ENCODE data around the gene CCNG1. TPM values are rescaled to one million over a fixed set of nuclear protein-coding genes. Genes with fewer than 3 reads are reported as not detected.
A peak's percentile ranks its signal among the peaks of the same experiment; 100 is the strongest.

CCNG1 gene
- total and polyA plus RNA-seq, 7 experiments from 2014 or later: 86.0 to 154 (median 143) TPM

GRCh38 chr5:163402007-163402406 is 35.4 kb upstream of the CCNG1 start:
- ATAC-seq: no peak
- Histone ChIP-seq H3K36me3 (ENCODE audit: control insufficient read depth in 2 of 3, insufficient read depth in 3 of 3, low read length in 3 of 3) (no peaks in the 10 kb centered on the region), H3K4me1 (ENCODE audit: control insufficient read depth in 2 of 2, insufficient read depth in 2 of 2, low read length in 2 of 2) (no peaks in the 10 kb centered on the region), H3K9me3 (ENCODE audit: control insufficient read depth in 2 of 3, low read length in 3 of 3) (no peaks in the 10 kb centered on the region), H3K27ac (ENCODE audit: low read depth, low read length) (no peak overlapping the region), H3K27me3 (ENCODE audit: control insufficient read depth in 2 of 2, insufficient read depth in 2 of 2, low read length in 2 of 2) (no peaks in the 10 kb centered on the region), H3K4me3 (ENCODE audit: low read length) (no peak overlapping the region)
- no peak for DNase-seq
- H3K27ac Mint-ChIP-seq: no peak overlapping the region
- peaks cover 0 to 2% (median 0%) of the 10 kb centered on the region in 7 donors for H3K4me1 Mint-ChIP-seq
- no peaks in the 10 kb centered on the region for H3K9me3 Mint-ChIP-seq
- CTCF ChIA-PET: no interaction called here
- POLR2A ChIA-PET: no interaction called here
- no peak overlapping the region for H3K4me3 Mint-ChIP-seq
- no peaks in the 10 kb centered on the region for H3K36me3 Mint-ChIP-seq
- intact Hi-C loops (cut with micrococcal nuclease): no loop called here
- H3K27me3 Mint-ChIP-seq: peaks cover 0 to 29% (median 6%) of the 10 kb centered on the region in 5 donors

GRCh38 chr5:163404364-163405173 is 32.8 kb upstream of the CCNG1 start:
- CTCF ChIA-PET: interaction anchor here (1.2 kb wide), 1 partner anchor 18 kb away, joined by 3 read pairs; no protein-coding TSS in a partner anchor
- Histone ChIP-seq H3K36me3 (ENCODE audit: control insufficient read depth in 2 of 3, insufficient read depth in 3 of 3, low read length in 3 of 3) (no peaks in the 10 kb centered on the region), H3K9me3 (ENCODE audit: control insufficient read depth in 2 of 3, low read length in 3 of 3) (no peaks in the 10 kb centered on the region), H3K4me1 (ENCODE audit: control insufficient read depth in 2 of 2, insufficient read depth in 2 of 2, low read length in 2 of 2) (no peaks in the 10 kb centered on the region), H3K4me3 (ENCODE audit: low read length) (no peak overlapping the region), H3K27me3 (ENCODE audit: control insufficient read depth in 2 of 2, insufficient read depth in 2 of 2, low read length in 2 of 2) (no peaks in the 10 kb centered on the region), H3K27ac (ENCODE audit: low read depth, low read length) (no peak overlapping the region)
- H3K27me3 Mint-ChIP-seq: peaks cover 0 to 12% (median 3%) of the 10 kb centered on the region in 5 donors
- intact Hi-C loops (cut with micrococcal nuclease): no loop called here
- no peak overlapping the region for H3K27ac Mint-ChIP-seq
- H3K9me3 Mint-ChIP-seq: no peaks in the 10 kb centered on the region
- peaks cover 0 to 8% (median 5%) of the 10 kb centered on the region in 7 donors for H3K4me1 Mint-ChIP-seq
- ATAC-seq: no peak
- DNase-seq: no peak
- no peak overlapping the region for H3K4me3 Mint-ChIP-seq
- no peaks in the 10 kb centered on the region for H3K36me3 Mint-ChIP-seq
- POLR2A ChIA-PET: no interaction called here

- Histone ChIP-seq H3K36me3 (ENCODE audit: control insufficient read depth in 2 of 3, insufficient read depth in 3 of 3, low read length in 3 of 3) (no peaks in the 10 kb centered on the region), H3K9me3 (ENCODE audit: control insufficient read depth in 2 of 3, low read length in 3 of 3) (no peaks in the 10 kb centered on the region), H3K27me3 (ENCODE audit: control insufficient read depth in 2 of 2, insufficient read depth in 2 of 2, low read length in 2 of 2) (no peaks in the 10 kb centered on the region), H3K4me1 (ENCODE audit: control insufficient read depth in 2 of 2, insufficient read depth in 2 of 2, low read length in 2 of 2) (no peaks in the 10 kb centered on the region), H3K27ac (ENCODE audit: low read depth, low read length) (no peak overlapping the region), H3K4me3 (ENCODE audit: low read length) (no peak overlapping the region)
- Mint-ChIP-seq H3K27ac (no peak overlapping the region), H3K36me3 (no peaks in the 10 kb centered on the region), H3K9me3 (no peaks in the 10 kb centered on the region), H3K4me3 (no peak overlapping the region), H3K27me3 (peaks cover 0 to 9% (median 1%) of the 10 kb centered on the region in 5 donors), H3K4me1 (peaks cover 0 to 8% (median 5%) of the 10 kb centered on the region in 7 donors)
- DNase-seq (no peak), ATAC-seq (no peak)
- CTCF ChIA-PET: no interaction called here
- intact Hi-C loops (cut with micrococcal nuclease): no loop called here
- POLR2A ChIA-PET: no interaction called here
Observed at GRCh38 chr5:163407034-163407655, 30.2 kb upstream of the CCNG1 start.

GRCh38 chr5:163408311-163408923 is 29.0 kb upstream of the CCNG1 start:
- peaks cover 0 to 8% (median 5%) of the 10 kb centered on the region in 7 donors for H3K4me1 Mint-ChIP-seq
- Histone ChIP-seq H3K4me3 (ENCODE audit: low read length) (no peak overlapping the region), H3K27me3 (ENCODE audit: control insufficient read depth in 2 of 2, insufficient read depth in 2 of 2, low read length in 2 of 2) (no peaks in the 10 kb centered on the region), H3K36me3 (ENCODE audit: control insufficient read depth in 2 of 3, insufficient read depth in 3 of 3, low read length in 3 of 3) (no peaks in the 10 kb centered on the region), H3K27ac (ENCODE audit: low read depth, low read length) (no peak overlapping the region), H3K9me3 (ENCODE audit: control insufficient read depth in 2 of 3, low read length in 3 of 3) (no peaks in the 10 kb centered on the region), H3K4me1 (ENCODE audit: control insufficient read depth in 2 of 2, insufficient read depth in 2 of 2, low read length in 2 of 2) (no peaks in the 10 kb centered on the region)
- H3K9me3 Mint-ChIP-seq: no peaks in the 10 kb centered on the region
- ATAC-seq (peak; percentile 91), DNase-seq (peak; percentile 35 to 65 (median 54))
- no peaks in the 10 kb centered on the region for H3K36me3 Mint-ChIP-seq
- ChIA-PET POLR2A (no interaction called here), CTCF (interaction anchor here (0.6 to 1.5 kb wide), 8 partner anchors 8 to 99 kb away, joined by 3 to 5 read pairs (median 4); partner anchors contain the start of gene NUDCD2)
- peak overlapping the region in 7 of 10 donors; percentile 10 to 62 (median 49) for H3K4me3 Mint-ChIP-seq
- H3K27ac Mint-ChIP-seq: no peak overlapping the region
- intact Hi-C loops (cut with micrococcal nuclease): loop anchor here (1.0 to 2.0 kb wide), 3 partner anchors 29 to 104 kb away; partner anchors contain the start of gene CCNG1 (in 1 of the 2)
- peaks cover 2 to 10% (median 6%) of the 10 kb centered on the region in 5 donors for H3K27me3 Mint-ChIP-seq

GRCh38 chr5:163409384-163409783 is 28.0 kb upstream of the CCNG1 start:
- H3K4me3 Mint-ChIP-seq: no peak overlapping the region
- no peaks in the 10 kb centered on the region for H3K9me3 Mint-ChIP-seq
- ATAC-seq (no peak), DNase-seq (no peak)
- Histone ChIP-seq H3K4me1 (ENCODE audit: control insufficient read depth in 2 of 2, insufficient read depth in 2 of 2, low read length in 2 of 2) (no peaks in the 10 kb centered on the region), H3K36me3 (ENCODE audit: control insufficient read depth in 2 of 3, insufficient read depth in 3 of 3, low read length in 3 of 3) (no peaks in the 10 kb centered on the region), H3K27me3 (ENCODE audit: control insufficient read depth in 2 of 2, insufficient read depth in 2 of 2, low read length in 2 of 2) (no peaks in the 10 kb centered on the region), H3K27ac (ENCODE audit: low read depth, low read length) (no peak overlapping the region), H3K4me3 (ENCODE audit: low read length) (no peak overlapping the region), H3K9me3 (ENCODE audit: control insufficient read depth in 2 of 3, low read length in 3 of 3) (no peaks in the 10 kb centered on the region)
- intact Hi-C loops (cut with micrococcal nuclease): loop anchor here in 1 of 2 donors (2.0 kb wide), 1 partner anchor 105 kb away; no protein-coding TSS in a partner anchor
- peaks cover 0 to 8% (median 5%) of the 10 kb centered on the region in 7 donors for H3K4me1 Mint-ChIP-seq
- H3K27me3 Mint-ChIP-seq: peaks cover 11 to 18% (median 14%) of the 10 kb centered on the region in 5 donors
- no peak overlapping the region for H3K27ac Mint-ChIP-seq
- ChIA-PET CTCF (interaction anchor here (1.0 to 1.5 kb wide), 2 partner anchors 22 to 50 kb away, joined by 4 read pairs; partner anchors contain the start of gene NUDCD2), POLR2A (no interaction called here)
- no peaks in the 10 kb centered on the region for H3K36me3 Mint-ChIP-seq

- Histone ChIP-seq H3K4me3 (ENCODE audit: low read length) (no peak overlapping the region), H3K4me1 (ENCODE audit: control insufficient read depth in 2 of 2, insufficient read depth in 2 of 2, low read length in 2 of 2) (no peaks in the 10 kb centered on the region), H3K36me3 (ENCODE audit: control insufficient read depth in 2 of 3, insufficient read depth in 3 of 3, low read length in 3 of 3) (no peaks in the 10 kb centered on the region), H3K27ac (ENCODE audit: low read depth, low read length) (no peak overlapping the region), H3K27me3 (ENCODE audit: control insufficient read depth in 2 of 2, insufficient read depth in 2 of 2, low read length in 2 of 2) (no peaks in the 10 kb centered on the region), H3K9me3 (ENCODE audit: control insufficient read depth in 2 of 3, low read length in 3 of 3) (no peaks in the 10 kb centered on the region)
- ATAC-seq (no peak), DNase-seq (no peak)
- CTCF ChIA-PET: no interaction called here
- Mint-ChIP-seq H3K9me3 (no peaks in the 10 kb centered on the region), H3K27ac (no peak overlapping the region), H3K4me3 (no peak overlapping the region), H3K27me3 (peaks cover 20 to 29% (median 22%) of the 10 kb centered on the region in 5 donors), H3K4me1 (peaks cover 0 to 9% (median 5%) of the 10 kb centered on the region in 7 donors), H3K36me3 (no peaks in the 10 kb centered on the region)
- POLR2A ChIA-PET: no interaction called here
- intact Hi-C loops (cut with micrococcal nuclease): no loop called here
Observed at GRCh38 chr5:163410505-163410904, 26.9 kb upstream of the CCNG1 start.

Data from naive thymus-derived CD4-positive, alpha-beta T cell (primary cell).